Thyroid gland (tissue), 4 donors: ENCODE measurements around the gene PAGE1.

ENCODE experiments used
- CTCF ChIP-seq, 6 experiments: fragments of 200-600 bp in 3 of 6; fragments of 450-650 bp in 3 of 6; sonication (generic) in 3 of 6; IDR thresholded peaks; one replicate each; pipeline ENCODE4 v1.5.1; 2016 to 2019; ENCODE audit warnings: antibody characterized with exemption in 6 of 6, mild to moderate bottlenecking in 2 of 6, inconsistent platforms in 1 of 6, moderate library complexity in 1 of 6
- POLR2A ChIP-seq, 2 donors: fragments of 450-650 bp; IDR thresholded peaks; one replicate each; pipeline ENCODE4 v1.6.1; 2017; ENCODE audit warnings: antibody characterized with exemption in 2 of 2, mild to moderate bottlenecking in 2 of 2, moderate library complexity in 1 of 2

- TF ChIP-seq CTCF (IDR thresholded peaks at IDR 0.05) (no peak), POLR2A (IDR thresholded peaks at IDR 0.05) (no peak)
Measured at GRCh38 chrX:49659771-49660170, 36.0 kb downstream of the PAGE1 start.
